SH-SY5Y (cell line): ENCODE results near the gene CCND2.

Source experiments
- GATA2 ChIP-seq: IDR thresholded peaks from 2 replicates; pipeline ENCODE4 v1.6.1; 2011; ENCODE audit warnings: mild to moderate bottlenecking, low read depth, low read length
- GATA3 ChIP-seq: IDR thresholded peaks from 2 replicates; pipeline ENCODE4 v1.6.1; 2011; ENCODE audit warnings: low read depth, mild to moderate bottlenecking, low read length, moderate library complexity

CCND2 gene

DNA sequence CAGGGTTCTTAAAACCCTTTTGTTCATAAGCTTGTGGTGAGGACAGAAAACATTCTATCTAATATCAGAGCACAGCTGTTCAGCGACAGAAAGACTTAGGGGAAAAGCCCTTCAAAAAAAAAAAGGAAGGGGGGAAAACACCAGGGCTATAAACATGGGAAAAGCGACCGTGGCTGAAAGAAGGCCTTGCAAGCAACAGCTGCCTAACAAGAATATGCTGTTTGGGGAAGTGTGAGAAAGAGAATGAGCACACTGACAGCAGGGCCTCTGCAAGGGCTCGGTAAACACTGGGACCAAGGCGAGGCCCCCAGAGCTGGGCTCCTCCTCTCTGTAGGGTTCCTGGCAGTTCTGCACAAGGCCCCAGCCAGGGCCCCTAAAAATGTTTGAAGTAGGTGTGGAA, 27.4 kb upstream of the CCND2 start:
- no peak for TF ChIP-seq GATA3
- no peak for TF ChIP-seq GATA2

GRCh38 chr12:4250691-4251090, 22.9 kb upstream of the CCND2 start:
- TF ChIP-seq GATA3 (no peak), GATA2 (no peak)

DNA sequence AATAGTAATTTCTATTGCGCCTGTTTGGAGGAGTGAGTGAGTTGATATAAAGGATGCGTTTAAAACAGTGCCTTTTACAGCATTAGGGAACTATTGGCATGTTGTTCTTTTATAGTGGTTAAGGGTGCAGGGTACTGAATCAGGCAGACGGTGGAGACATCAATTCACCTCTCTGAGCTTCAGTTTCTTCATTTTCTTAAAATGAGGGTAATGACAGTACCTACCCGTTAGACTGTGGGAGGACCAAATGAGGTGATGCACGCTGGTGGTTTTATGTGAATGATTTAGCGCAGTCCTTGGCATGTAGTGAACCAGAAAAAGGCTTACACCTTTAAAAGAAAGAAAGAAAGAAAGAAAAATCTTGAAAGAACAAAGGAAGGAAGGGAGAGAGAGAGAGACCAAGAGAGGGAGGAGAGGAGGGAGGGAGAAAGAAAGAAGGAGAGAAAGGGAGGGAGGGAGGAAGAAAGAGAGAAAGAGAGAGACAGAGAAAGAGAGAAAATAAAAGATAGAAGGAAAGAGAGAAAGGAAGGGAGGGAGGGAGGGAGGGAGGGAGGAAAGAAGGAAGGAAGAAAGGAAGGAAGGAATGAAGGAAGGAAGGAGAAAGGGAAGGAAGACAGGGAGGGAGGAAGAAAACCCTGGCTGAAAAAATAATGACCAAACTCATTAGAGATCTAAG, 22.2 kb upstream of the CCND2 start:
- TF ChIP-seq GATA2 (no peak), GATA3 (no peak)

- TF ChIP-seq GATA2 = no peak
Observed at GRCh38 chr12:4251967-4252366, 21.6 kb upstream of the CCND2 start.

GRCh38 chr12:4252601-4253000, 21.0 kb upstream of the CCND2 start:
- TF ChIP-seq GATA3 (no peak), GATA2 (no peak)

- TF ChIP-seq GATA3 = no peak
- TF ChIP-seq GATA2 = no peak
Observed at GRCh38 chr12:4256043-4256826, 17.3 kb upstream of the CCND2 start.

- TF ChIP-seq GATA3 = no peak
- no peak for TF ChIP-seq GATA2
Observed at GRCh38 chr12:4257442-4257841, 16.1 kb upstream of the CCND2 start.

- TF ChIP-seq GATA3 (no peak), GATA2 (no peak)
Observed at GRCh38 chr12:4259099-4259498, 14.5 kb upstream of the CCND2 start.

GRCh38 chr12:4261655-4262054, 11.9 kb upstream of the CCND2 start:
- TF ChIP-seq GATA2 = no peak
- TF ChIP-seq GATA3 = no peak

GRCh38 chr12:4265280-4265679, 8.3 kb upstream of the CCND2 start:
- TF ChIP-seq GATA2 (no peak), GATA3 (no peak)

DNA sequence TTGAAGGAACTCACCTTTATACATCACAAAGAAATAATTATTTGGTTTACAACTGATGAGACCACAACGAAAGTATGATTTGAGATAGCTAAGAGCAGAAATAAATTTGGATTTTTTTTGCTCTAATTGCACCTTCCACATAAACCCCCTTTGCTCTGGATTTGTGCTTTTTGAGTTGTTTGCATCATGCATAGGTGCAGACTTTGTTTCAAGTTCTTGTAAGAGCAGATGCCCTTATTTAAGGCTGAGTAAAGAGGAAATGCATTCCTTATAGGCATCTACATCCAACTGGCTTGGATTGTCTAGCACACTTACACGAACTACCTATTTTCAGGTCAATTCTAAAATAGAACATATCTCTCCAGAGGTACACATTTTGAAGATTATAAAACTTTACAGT, 6.6 kb upstream of the CCND2 start:
- no peak for TF ChIP-seq GATA3
- TF ChIP-seq GATA2 = no peak

- TF ChIP-seq GATA2 (no peak), GATA3 (no peak)
Observed at GRCh38 chr12:4267704-4268328, 5.7 kb upstream of the CCND2 start.

DNA sequence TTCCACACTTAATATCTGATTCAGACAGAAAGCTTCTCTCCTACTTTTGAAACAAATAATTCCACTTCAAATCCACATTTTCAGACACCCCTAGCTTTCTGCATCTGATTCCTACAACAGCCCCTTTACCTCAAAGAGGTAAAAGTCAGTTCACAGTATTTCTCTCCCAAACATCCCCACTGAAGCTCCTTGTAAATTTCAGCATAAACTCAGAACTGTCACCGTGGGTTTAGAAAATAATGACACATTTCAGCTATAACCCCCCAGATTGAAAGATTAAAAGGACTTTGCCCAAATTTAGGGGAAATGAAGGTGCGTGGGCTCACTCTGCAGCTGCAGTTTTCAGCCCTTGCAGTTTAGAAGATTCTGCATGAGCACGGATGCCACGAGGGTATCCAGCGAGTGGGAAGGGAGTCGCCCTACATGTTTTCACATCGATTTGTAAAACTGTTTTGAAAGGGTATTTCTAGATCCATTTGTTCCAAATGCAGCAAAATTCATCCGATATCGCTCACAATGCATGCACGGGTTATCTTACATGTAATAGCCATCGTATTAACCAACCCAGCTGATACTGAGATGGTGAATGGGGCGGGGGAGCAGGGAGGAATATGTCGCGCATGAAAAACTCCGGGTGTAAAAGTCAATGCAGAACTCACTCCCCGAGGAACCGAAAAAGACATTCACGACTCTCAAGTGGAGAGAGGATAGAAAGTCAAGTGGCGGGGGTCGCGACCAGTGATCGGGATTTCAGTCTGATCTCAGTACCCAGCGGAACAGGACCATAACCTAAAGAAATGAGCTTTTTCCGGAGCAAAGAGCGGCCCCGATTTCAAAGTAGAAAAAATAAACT, 5.0 kb upstream of the CCND2 start:
- TF ChIP-seq GATA2 (no peak), GATA3 (no peak)

- TF ChIP-seq GATA3 (no peak), GATA2 (no peak)
Observed at GRCh38 chr12:4269279-4269991, 4.1 kb upstream of the CCND2 start.

DNA sequence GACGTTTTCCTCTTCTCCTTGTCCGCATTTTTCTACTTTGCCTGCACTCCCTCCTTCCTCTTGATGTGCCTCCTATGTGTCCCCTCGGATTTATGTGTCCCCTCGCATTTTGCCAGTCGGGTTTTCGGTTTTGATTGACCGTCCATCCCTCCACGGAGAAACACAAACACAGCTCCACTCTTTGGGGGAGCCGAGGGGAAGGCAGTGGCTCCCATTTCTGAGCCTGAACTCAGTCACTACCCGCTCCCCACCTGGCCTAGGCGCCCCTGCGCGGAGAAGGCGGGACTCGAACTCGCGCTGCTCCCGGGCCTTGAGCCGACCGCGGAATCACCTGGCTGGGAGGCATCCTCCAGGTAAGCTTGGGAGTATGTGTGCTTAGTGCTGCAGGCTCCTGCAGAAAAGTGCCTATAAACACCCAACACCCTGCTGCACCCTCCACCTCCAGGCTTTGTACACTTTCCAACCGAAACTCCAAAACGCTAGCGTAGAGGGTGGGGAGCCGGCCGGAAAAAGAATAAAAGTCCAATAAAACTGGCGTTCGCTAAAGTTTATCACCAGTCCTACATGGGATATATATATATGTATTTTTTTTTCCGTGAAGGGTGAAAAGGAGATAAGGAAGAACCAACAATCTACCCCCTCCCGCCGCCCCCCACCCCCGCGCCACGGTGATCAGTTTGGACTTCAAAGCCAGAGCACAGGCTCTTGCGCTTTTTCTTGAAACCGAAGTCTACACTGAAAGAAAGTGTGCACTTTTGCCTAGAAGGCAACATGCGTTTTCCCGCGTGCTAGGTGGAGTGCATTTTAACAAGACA, 3.3 kb upstream of the CCND2 start:
- TF ChIP-seq GATA3 = no peak
- no peak for TF ChIP-seq GATA2
